GM12892 (cell line): ENCODE measurements around the gene DTWD2.

Experiments
- POLR2A ChIP-seq: IDR thresholded peaks from 2 replicates; pipeline ENCODE4 v1.6.1; 2011; ENCODE audit warnings: low read depth, low read length, control low read depth
- POLR2AphosphoS5 ChIP-seq: IDR thresholded peaks from 2 replicates; pipeline ENCODE4 v1.6.1; 2011; ENCODE audit warnings: low read depth, low read length, control low read depth

GRCh38 chr5:119028575-119028974 lies 40.2 kb upstream of the DTWD2 start:
- TF ChIP-seq POLR2A: no peak
- no peak for TF ChIP-seq POLR2AphosphoS5
